Liver (tissue), 9 donors: ENCODE data around the gene ACAD9. TPM values are rescaled to one million over a fixed set of nuclear protein-coding genes. Genes with fewer than 3 reads are reported as not detected.
"Not testable (repeated sequence)": the region's sequence is repeated elsewhere in the genome, so short reads cannot be mapped to it uniquely, and the experiment has no call there.

ENCODE experiments used
- DNase-seq: peaks from one replicate; pipeline ENCODE4 v3.0.0-alpha.2; 2017; ENCODE audit warnings: low spot score
- H3K27ac ChIP-seq, 2 donors: one replicate each; pipeline ENCODE4 v1.7.0; 2013; ENCODE audit warnings: inconsistent platforms in 2 of 2, low read length in 2 of 2, control low read depth in 1 of 2, low read depth in 1 of 2, mild to moderate bottlenecking in 1 of 2
- H3K27me3 ChIP-seq, 4 donors: one replicate each; pipeline versions ENCODE4 v1.6.1 to v1.7.0; 2013; ENCODE audit warnings: low read length in 3 of 4, inconsistent platforms in 1 of 4, mild to moderate bottlenecking in 1 of 4, moderate library complexity in 1 of 4; ENCODE audit not compliant: control insufficient read depth in 4 of 4, insufficient read depth in 4 of 4
- H3K36me3 ChIP-seq, 4 donors: one replicate each; pipeline versions ENCODE4 v1.6.1 to v1.7.0; 2013; ENCODE audit warnings: low read length in 3 of 4, mild to moderate bottlenecking in 3 of 4, low read depth in 1 of 4, moderate library complexity in 1 of 4; ENCODE audit not compliant: control insufficient read depth in 4 of 4, insufficient read depth in 3 of 4
- H3K4me1 ChIP-seq, 4 donors: one replicate each; pipeline versions ENCODE4 v1.6.1 to v1.7.0; 2013; ENCODE audit warnings: low read length in 3 of 4, mild to moderate bottlenecking in 3 of 4, moderate library complexity in 1 of 4; ENCODE audit not compliant: control insufficient read depth in 4 of 4, insufficient read depth in 4 of 4
- H3K4me3 ChIP-seq, 3 donors: one replicate each; pipeline versions ENCODE4 v1.6.1 to v1.7.0; 2013; ENCODE audit warnings: low read length in 3 of 3, control low read depth in 1 of 3, low read depth in 1 of 3, mild to moderate bottlenecking in 1 of 3
- H3K9ac ChIP-seq, 2 donors: one replicate each; pipeline ENCODE4 v1.7.0; 2013; ENCODE audit warnings: low read length in 2 of 2, mild to moderate bottlenecking in 2 of 2, moderate library complexity in 2 of 2, control low read depth in 1 of 2, low read depth in 1 of 2
- H3K9me3 ChIP-seq, 4 donors: one replicate each; pipeline versions ENCODE4 v1.6.1 to v1.7.0; 2013; ENCODE audit warnings: low read length in 3 of 4; ENCODE audit not compliant: control insufficient read depth in 4 of 4
- ATF3 ChIP-seq: IDR thresholded peaks from 2 replicates; pipeline ENCODE4 v1.6.1; 2016; ENCODE audit warnings: antibody characterized with exemption
- CTCF ChIP-seq: fragments of 150-350 bp; IDR thresholded peaks from 2 replicates; pipeline ENCODE4 v1.5.1; 2017; ENCODE audit warnings: improper control_type of control experiment, low read depth, low read length; ENCODE audit not compliant: missing input control
- EGR1 ChIP-seq, 2 donors: IDR thresholded peaks; 2 replicates each; pipeline ENCODE4 v1.6.1; 2016 to 2018; ENCODE audit warnings: antibody characterized with exemption in 2 of 2, low read depth in 2 of 2
- FOXA1 ChIP-seq: IDR thresholded peaks from 2 replicates; pipeline ENCODE4 v1.6.1; 2016; ENCODE audit warnings: antibody characterized with exemption
- FOXA2 ChIP-seq: IDR thresholded peaks from 2 replicates; pipeline ENCODE4 v1.6.1; 2016; ENCODE audit warnings: antibody characterized with exemption
- GABPA ChIP-seq, 2 donors: IDR thresholded peaks in 1 of 2; conservative IDR thresholded peaks in 1 of 2; 2 replicates each; pipeline ENCODE4 v1.6.1; 2016; ENCODE audit warnings: antibody characterized with exemption in 2 of 2, mild to moderate bottlenecking in 1 of 2, moderate library complexity in 1 of 2
- HNF4A ChIP-seq, 2 donors: conservative IDR thresholded peaks; 2 replicates each; pipeline ENCODE4 v1.6.1; 2016; ENCODE audit warnings: antibody characterized with exemption in 2 of 2, mild to moderate bottlenecking in 2 of 2
- HNF4G ChIP-seq: IDR thresholded peaks from 2 replicates; pipeline ENCODE4 v1.6.1; 2016; ENCODE audit warnings: antibody characterized with exemption
- JUND ChIP-seq, 2 donors: IDR thresholded peaks; 2 replicates each; pipeline ENCODE4 v1.6.1; 2016; ENCODE audit warnings: antibody characterized with exemption in 2 of 2
- MAX ChIP-seq: IDR thresholded peaks from 2 replicates; pipeline ENCODE4 v1.6.1; 2016; ENCODE audit warnings: antibody characterized with exemption
- NR2F2 ChIP-seq: IDR thresholded peaks from 2 replicates; pipeline ENCODE4 v1.6.1; 2016; ENCODE audit warnings: antibody characterized with exemption
- RAD21 ChIP-seq, 2 donors: IDR thresholded peaks; 2 replicates each; pipeline ENCODE4 v1.6.1; 2016; ENCODE audit warnings: antibody characterized with exemption in 2 of 2, mild to moderate bottlenecking in 2 of 2
- RXRA ChIP-seq, 2 donors: IDR thresholded peaks; 2 replicates each; pipeline ENCODE4 v1.6.1; 2017 to 2018; ENCODE audit warnings: antibody characterized with exemption in 2 of 2, mild to moderate bottlenecking in 1 of 2
- SP1 ChIP-seq: IDR thresholded peaks from 2 replicates; pipeline ENCODE4 v1.6.1; 2018; ENCODE audit warnings: antibody characterized with exemption, mild to moderate bottlenecking
- TAF1 ChIP-seq: conservative IDR thresholded peaks from 2 replicates; pipeline ENCODE4 v1.6.1; 2016; ENCODE audit warnings: antibody characterized with exemption, mild to moderate bottlenecking
- YY1 ChIP-seq: IDR thresholded peaks from 2 replicates; pipeline ENCODE4 v1.6.1; 2016; ENCODE audit warnings: antibody characterized with exemption, mild to moderate bottlenecking
- ZBTB33 ChIP-seq: IDR thresholded peaks from 2 replicates; pipeline ENCODE4 v1.6.1; 2016; ENCODE audit warnings: antibody characterized with exemption
- WGBS: extraction: QIAGEN DNeasy Blood & Tissue Kit; methylation state at CpG from one replicate; pipeline ENCODE4 v1.1.7; 2013; 5-methylcytosine and 5-hydroxymethylcytosine counted together
- polyA plus RNA-seq, 2 donors: library from polyadenylated mRNA; stranded (reverse) in 1 of 2; unstranded in 1 of 2; fragments of 200-250 nt in 1 of 2; fragments of >200 nt in 1 of 2; fragmentation: Nextera tagmentation in 1 of 2; extraction: Ambion mirVana in 1 of 2; gene quantifications; one replicate each; pipeline versions ENCODE4 v1.2.1 to v1.2.3, GENCODE V29; 2013 to 2015
- total RNA-seq, 2 donors: library from RNA; depleted of rRNA; stranded (reverse); fragments of >200 nt; gene quantifications; one replicate each; pipeline ENCODE4 v1.2.3, GENCODE V29; 2014
- TF ChIP-seq, protein P1 (sequence below): IDR thresholded peaks from 2 replicates; pipeline ENCODE4 v1.6.1; 2016; ENCODE audit warnings: antibody characterized with exemption, mild to moderate bottlenecking
- donor health status: healthy.
- donor health status: healthy.
- donor health status: healthy.
- donor health status: healthy.
- donor health status: healthy.

The ACAD9 gene
- total RNA-seq = 10 to 100 TPM; 29.0 to 35.8 TPM
- polyA plus RNA-seq = 10 to 100 TPM; 18.3 to 25.3 TPM

- Histone ChIP-seq H3K4me1 (peaks cover 3 to 39% (median 28%) of the 10 kb centered on the region in 4 donors), H3K27me3 (no peaks in the 10 kb centered on the region), H3K9ac (peak within 1 kb of the TSS; percentile 84 to 95), H3K4me3 (peak within 1 kb of the TSS; percentile 82 to 96 (median 87)), H3K36me3 (peaks cover 0 to 13% (median 2%) of the 10 kb centered on the region in 4 donors), H3K27ac (peak within 1 kb of the TSS; percentile 87 to 96), H3K9me3 (no peaks in the 10 kb centered on the region)
- TF ChIP-seq ZBTB33 (peak; percentile 75), JUND (IDR thresholded peaks at IDR 0.05) (peak in 1 of 2 donors; percentile 40), HNF4A (conservative IDR thresholded peaks at IDR 0.05) (peak; percentile 40 to 61), TAF1 (no peak), FOXA1 (no peak), CTCF (no peak), YY1 (peak; percentile 82), MAX (peak; percentile 94), ATF3 (no peak), EGR1 (IDR thresholded peaks at IDR 0.05; ENCODE audit: low read depth in 2 of 2) (peak; percentile 98 to 100), GABPA (IDR thresholded peaks at IDR 0.05 in 1 of 2, conservative IDR thresholded peaks at IDR 0.05 in 1 of 2) (peak in 1 of 2 donors; percentile 70), HNF4G (no peak), SP1 (peak; percentile 62), RAD21 (IDR thresholded peaks at IDR 0.05) (peak in 1 of 2 donors; percentile 15), RXRA (IDR thresholded peaks at IDR 0.05) (peak; percentile 46 to 51), FOXA2 (peak; percentile 6), NR2F2 (peak; percentile 80)
- TF ChIP-seq, protein P1, sequence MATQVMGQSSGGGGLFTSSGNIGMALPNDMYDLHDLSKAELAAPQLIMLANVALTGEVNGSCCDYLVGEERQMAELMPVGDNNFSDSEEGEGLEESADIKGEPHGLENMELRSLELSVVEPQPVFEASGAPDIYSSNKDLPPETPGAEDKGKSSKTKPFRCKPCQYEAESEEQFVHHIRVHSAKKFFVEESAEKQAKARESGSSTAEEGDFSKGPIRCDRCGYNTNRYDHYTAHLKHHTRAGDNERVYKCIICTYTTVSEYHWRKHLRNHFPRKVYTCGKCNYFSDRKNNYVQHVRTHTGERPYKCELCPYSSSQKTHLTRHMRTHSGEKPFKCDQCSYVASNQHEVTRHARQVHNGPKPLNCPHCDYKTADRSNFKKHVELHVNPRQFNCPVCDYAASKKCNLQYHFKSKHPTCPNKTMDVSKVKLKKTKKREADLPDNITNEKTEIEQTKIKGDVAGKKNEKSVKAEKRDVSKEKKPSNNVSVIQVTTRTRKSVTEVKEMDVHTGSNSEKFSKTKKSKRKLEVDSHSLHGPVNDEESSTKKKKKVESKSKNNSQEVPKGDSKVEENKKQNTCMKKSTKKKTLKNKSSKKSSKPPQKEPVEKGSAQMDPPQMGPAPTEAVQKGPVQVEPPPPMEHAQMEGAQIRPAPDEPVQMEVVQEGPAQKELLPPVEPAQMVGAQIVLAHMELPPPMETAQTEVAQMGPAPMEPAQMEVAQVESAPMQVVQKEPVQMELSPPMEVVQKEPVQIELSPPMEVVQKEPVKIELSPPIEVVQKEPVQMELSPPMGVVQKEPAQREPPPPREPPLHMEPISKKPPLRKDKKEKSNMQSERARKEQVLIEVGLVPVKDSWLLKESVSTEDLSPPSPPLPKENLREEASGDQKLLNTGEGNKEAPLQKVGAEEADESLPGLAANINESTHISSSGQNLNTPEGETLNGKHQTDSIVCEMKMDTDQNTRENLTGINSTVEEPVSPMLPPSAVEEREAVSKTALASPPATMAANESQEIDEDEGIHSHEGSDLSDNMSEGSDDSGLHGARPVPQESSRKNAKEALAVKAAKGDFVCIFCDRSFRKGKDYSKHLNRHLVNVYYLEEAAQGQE = peak; percentile 76
- WGBS = under 1% methylated on average over 65 of the region's 65 CpGs
- DNase-seq = peak; percentile 98
Measured at GRCh38 chr3:128879125-128879969, at the start of gene ACAD9. TSS of gene ACAD9 (plus strand) at chr3:128879620. CDS start at chr3:128879692, 72 bp downstream.

GRCh38 chr3:128829925-128830625 is 49.3 kb upstream of the ACAD9 start:
- not testable (repeated sequence) for H3K9ac ChIP-seq, H3K4me3 ChIP-seq, H3K27me3 ChIP-seq, H3K4me1 ChIP-seq, H3K36me3 ChIP-seq, DNase-seq, H3K9me3 ChIP-seq, H3K27ac ChIP-seq
- 64% methylated on average over 7 of the region's 7 CpGs for WGBS

DNA sequence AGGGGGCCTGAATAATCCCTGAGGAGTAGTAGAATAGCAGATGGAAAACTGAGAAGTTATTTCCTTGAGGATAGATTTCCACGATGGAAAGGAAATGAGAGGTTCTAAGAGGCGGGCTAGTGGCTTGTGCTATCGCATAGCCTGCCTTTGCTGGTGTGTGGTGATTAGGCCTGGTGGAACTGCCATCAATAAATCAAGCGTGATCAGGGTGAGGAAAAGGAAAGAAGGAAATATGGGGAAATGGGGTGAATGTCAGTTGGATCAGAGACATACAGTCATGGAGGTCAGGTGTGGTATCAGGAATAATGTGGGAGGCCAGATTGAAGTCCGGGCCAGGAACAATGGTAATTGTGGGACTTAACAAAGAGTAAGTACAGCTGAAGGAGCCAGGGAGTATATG is 48.7 kb upstream of the ACAD9 start:
- H3K4me3 ChIP-seq, H3K27ac ChIP-seq, H3K27me3 ChIP-seq, H3K36me3 ChIP-seq, H3K9ac ChIP-seq, DNase-seq, H3K9me3 ChIP-seq, H3K4me1 ChIP-seq: not testable (repeated sequence)
- WGBS = 93% methylated on average over 5 of the region's 5 CpGs
